Endodermal cell (in vitro differentiated cells): ENCODE measurements around the gene XAB2. TPM values are rescaled to one million over a fixed set of nuclear protein-coding genes. Genes with fewer than 3 reads are reported as not detected.

ENCODE experiments used
- DNase-seq: peaks from one replicate; pipeline ENCODE4 v3.0.0-alpha.2; 2017
- H3K27ac ChIP-seq: 2 replicates; pipeline ENCODE4 v1.5.1; 2013; ENCODE audit warnings: mild to moderate bottlenecking, low read depth, low read length, moderate library complexity
- H3K27me3 ChIP-seq: 2 replicates; pipeline ENCODE4 v1.6.1; 2013; ENCODE audit warnings: mild to moderate bottlenecking, low read length, moderate library complexity; ENCODE audit not compliant: insufficient read depth, control insufficient read depth, poor library complexity, severe bottlenecking
- H3K36me3 ChIP-seq: 2 replicates; pipeline ENCODE4 v1.7.0; 2013; ENCODE audit warnings: mild to moderate bottlenecking, low read length, moderate library complexity; ENCODE audit not compliant: control insufficient read depth, insufficient read depth
- H3K4me1 ChIP-seq: one replicate; pipeline ENCODE4 v1.7.0; 2013; ENCODE audit warnings: low read length; ENCODE audit not compliant: control insufficient read depth, insufficient read depth
- H3K4me3 ChIP-seq: 2 replicates; pipeline ENCODE4 v1.5.1; 2013; ENCODE audit warnings: mild to moderate bottlenecking, low read length, moderate library complexity
- H3K9ac ChIP-seq: 2 replicates; pipeline ENCODE4 v1.6.1; 2013; ENCODE audit warnings: mild to moderate bottlenecking, low read length, moderate library complexity; ENCODE audit not compliant: poor library complexity, severe bottlenecking; ENCODE audit errors: extremely low read depth
- H3K9me3 ChIP-seq: 2 replicates; pipeline ENCODE4 v1.6.1; 2013; ENCODE audit warnings: mild to moderate bottlenecking, low read length, moderate library complexity; ENCODE audit not compliant: control insufficient read depth
- H3K27ac Mint-ChIP-seq: 2 replicates; pipeline ENCODE4 v1.8.0; 2020; ENCODE audit warnings: mixed read lengths
- H3K27me3 Mint-ChIP-seq: 2 replicates; pipeline ENCODE4 v1.8.0; 2021; ENCODE audit warnings: mild to moderate bottlenecking, mixed read lengths; ENCODE audit not compliant: insufficient read depth
- H3K36me3 Mint-ChIP-seq: 2 replicates; pipeline ENCODE4 v1.8.0; 2020; ENCODE audit warnings: low read depth, mixed read lengths
- H3K4me1 Mint-ChIP-seq: 2 replicates; pipeline ENCODE4 v1.8.0; 2020; ENCODE audit warnings: mixed read lengths
- H3K4me3 Mint-ChIP-seq: 2 replicates; pipeline ENCODE4 v1.8.0; 2020; ENCODE audit warnings: mild to moderate bottlenecking, moderate library complexity, mixed read lengths
- H3K9me3 Mint-ChIP-seq: 2 replicates; pipeline ENCODE4 v1.8.0; 2020; ENCODE audit warnings: mild to moderate bottlenecking, mixed read lengths
- CTCF ChIP-seq: fragments of 200-600 bp; sonication (generic); conservative IDR thresholded peaks from 2 replicates; pipeline ENCODE4 v1.5.0; 2021; ENCODE audit warnings: antibody characterized with exemption, mild to moderate bottlenecking
- WGBS, 2 experiments: methylation state at CpG; one replicate each; pipeline versions ENCODE4 v1.1.5 to v1.1.7; 2013; ENCODE audit warnings: missing lambda C conversion rate in 2 of 2, mixed read lengths in 1 of 2; ENCODE audit not compliant: insufficient coverage in 1 of 2, insufficient read length in 1 of 2; 5-methylcytosine and 5-hydroxymethylcytosine counted together
- total RNA-seq, 2 donors: library from RNA; stranded (reverse); fragmentation: NEBNext Ultra II Directional in 1 of 2; extraction: Animal tissue kit (Norgen Biotek cat#: 25700) in 1 of 2; gene quantifications; 2 replicates in 1 of 2; 3 replicates in 1 of 2; pipeline ENCODE4 v1.2.1, GENCODE V29; 2021

Gene XAB2
- total RNA-seq, 2 donors from 2014 or later: 44.3 to 46.6 TPM

DNA sequence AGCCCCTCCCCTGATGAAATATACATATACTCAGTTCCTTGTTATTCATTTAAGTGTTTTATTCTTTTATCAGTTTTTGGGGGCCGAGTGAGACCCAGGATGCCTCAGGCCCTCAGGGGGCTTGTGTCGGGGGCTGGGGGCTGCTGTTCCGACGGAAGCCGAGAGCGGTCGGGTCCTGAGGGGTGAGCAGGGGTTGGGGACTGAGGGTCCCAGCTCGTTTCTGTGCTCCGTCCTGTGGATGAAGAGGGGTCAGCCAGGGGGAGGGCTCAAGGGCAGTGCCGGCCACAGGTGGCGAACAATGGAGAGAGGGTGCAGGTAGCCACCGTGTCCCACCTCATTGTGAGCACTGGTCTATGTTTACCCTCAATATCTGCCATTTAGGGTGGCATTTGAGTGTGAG is 2.2 kb upstream of the XAB2 start:
- no peaks in the 10 kb centered on the region for H3K9me3 ChIP-seq
- Mint-ChIP-seq H3K27ac (no peak overlapping the region), H3K9me3 (no peaks in the 10 kb centered on the region), H3K27me3 (peaks cover 27% of the 10 kb centered on the region), H3K36me3 (peaks cover 9% of the 10 kb centered on the region), H3K4me1 (peaks cover 17% of the 10 kb centered on the region), H3K4me3 (no peak overlapping the region)
- TF ChIP-seq CTCF: no peak
- WGBS, 2 experiments: 92 to 100% methylated on average over 2 to 12 of the region's 12 CpGs
- H3K4me1 ChIP-seq: no peaks in the 10 kb centered on the region
- peaks cover 23% of the 10 kb centered on the region for H3K27me3 ChIP-seq
- H3K9ac ChIP-seq: no peak overlapping the region
- DNase-seq: no peak
- peaks cover 5% of the 10 kb centered on the region for H3K36me3 ChIP-seq
- H3K4me3 ChIP-seq: no peak overlapping the region
- H3K27ac ChIP-seq: no peak overlapping the region

- no peak for DNase-seq
- H3K4me1 ChIP-seq: no peaks in the 10 kb centered on the region
- H3K27ac ChIP-seq: no peak overlapping the region
- peak overlapping the region; percentile 94 for H3K4me3 Mint-ChIP-seq
- peak overlapping the region; percentile 98 for H3K27ac Mint-ChIP-seq
- peak overlapping the region; percentile 99 for H3K9ac ChIP-seq
- H3K9me3 ChIP-seq: no peaks in the 10 kb centered on the region
- no peaks in the 10 kb centered on the region for H3K9me3 Mint-ChIP-seq
- 2 to 6% methylated on average over 13 to 15 of the region's 15 CpGs for WGBS, 2 experiments
- TF ChIP-seq CTCF: no peak
- peaks cover 17% of the 10 kb centered on the region for H3K4me1 Mint-ChIP-seq
- no peaks in the 10 kb centered on the region for H3K27me3 ChIP-seq
- peak overlapping the region; percentile 96 for H3K4me3 ChIP-seq
- H3K36me3 Mint-ChIP-seq: peaks cover 14% of the 10 kb centered on the region
- peaks cover 2% of the 10 kb centered on the region for H3K27me3 Mint-ChIP-seq
- H3K36me3 ChIP-seq: peaks cover 19% of the 10 kb centered on the region
Observed at GRCh38 chr19:7628589-7629311, 595 bp downstream of the XAB2 start.

DNA sequence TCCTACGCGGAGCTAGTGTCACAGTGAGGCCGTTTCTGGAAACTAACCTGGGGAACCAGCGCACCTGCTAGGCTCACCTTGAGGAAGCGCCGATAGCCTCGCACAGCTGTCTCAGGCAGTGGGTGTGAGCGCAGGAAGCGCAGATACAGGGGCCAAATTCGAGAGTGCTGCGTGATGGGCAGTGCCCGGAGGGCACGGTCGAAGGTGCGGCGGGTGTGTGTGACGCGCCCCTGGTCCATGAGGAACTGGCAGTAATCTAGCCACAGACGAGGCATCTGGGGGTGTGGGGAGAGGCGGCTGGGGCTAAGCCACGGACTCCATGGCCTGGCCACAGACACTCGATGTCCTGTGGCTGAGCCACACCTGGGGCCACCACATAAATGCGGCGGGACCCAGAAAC is 2.2 kb downstream of the XAB2 start:
- H3K4me1 Mint-ChIP-seq: peaks cover 17% of the 10 kb centered on the region
- H3K27ac Mint-ChIP-seq: no peak overlapping the region
- Histone ChIP-seq H3K4me1 (no peaks in the 10 kb centered on the region), H3K27ac (no peak overlapping the region), H3K9ac (no peak overlapping the region), H3K9me3 (no peaks in the 10 kb centered on the region), H3K4me3 (no peak overlapping the region), H3K36me3 (peaks cover 28% of the 10 kb centered on the region), H3K27me3 (no peaks in the 10 kb centered on the region)
- TF ChIP-seq CTCF: no peak
- 89 to 92% methylated on average over 16 to 24 of the region's 24 CpGs for WGBS, 2 experiments
- H3K4me3 Mint-ChIP-seq: peak overlapping the region; percentile 13
- H3K36me3 Mint-ChIP-seq: peaks cover 23% of the 10 kb centered on the region
- DNase-seq: no peak
- H3K9me3 Mint-ChIP-seq: no peaks in the 10 kb centered on the region
- no peaks in the 10 kb centered on the region for H3K27me3 Mint-ChIP-seq
